Caco-2 (cell line): ENCODE results near the gene LIFR. TPM values are rescaled to one million over a fixed set of nuclear protein-coding genes. Genes with fewer than 3 reads are reported as not detected.

Experiments used
- BruUV-seq: library from RNA; stranded (reverse); fragments of 400-500 nt; replicated peaks from 2 replicates; lab custom pipeline; 2021; lab: Mats Ljungman, UMichigan
- CTCF ChIA-PET: fragments of 300-600 bp; sonication (Branson Sonifier 250); formaldehyde crosslinking; loops from one replicate; lab custom pipeline; 2022; ENCODE audit warnings: antibody characterized with exemption; lab: Charles Lee
- POLR2A ChIA-PET: fragments of 300-600 bp; sonication (Branson Sonifier 250); formaldehyde crosslinking; loops from one replicate; lab custom pipeline; 2022; ENCODE audit warnings: antibody characterized with exemption; lab: Charles Lee
- DNase-seq, 2 experiments: peaks; one replicate each; pipeline versions ENCODE4 v3.0.0 to v3.0.0-alpha.2; 2020 to 2022
- H3K27me3 ChIP-seq: replicated peaks from 2 replicates; pipeline ENCODE4 v1.6.0; 2011; ENCODE audit warnings: low read length; ENCODE audit not compliant: control insufficient read depth, insufficient read depth
- H3K36me3 ChIP-seq: 2 replicates; pipeline ENCODE4 v1.5.1; 2011; ENCODE audit warnings: low read length; ENCODE audit not compliant: control insufficient read depth, insufficient read depth
- H3K4me1 ChIP-seq: fragments of 250-450 bp; sonication (Bioruptor Pico); 2 replicates; pipeline ENCODE4 v1.5.1; 2020; ENCODE audit warnings: mild to moderate bottlenecking
- H3K4me3 ChIP-seq: 2 replicates; pipeline ENCODE4 v1.5.1; 2011; ENCODE audit warnings: low read depth, mild to moderate bottlenecking, control low read depth, low read length
- H3K9me3 ChIP-seq: fragments of 250-450 bp; sonication (Bioruptor Pico); 2 replicates; pipeline ENCODE4 v1.5.1; 2020; ENCODE audit warnings: mild to moderate bottlenecking, moderate library complexity
- H3K27ac Mint-ChIP-seq: one replicate; pipeline ENCODE4 v1.8.0; 2022; ENCODE audit warnings: mixed read lengths; ENCODE audit not compliant: unreplicated experiment
- H3K27me3 Mint-ChIP-seq: one replicate; pipeline ENCODE4 v1.8.0; 2022; ENCODE audit warnings: mixed read lengths; ENCODE audit not compliant: insufficient read depth, unreplicated experiment
- H3K36me3 Mint-ChIP-seq: one replicate; pipeline ENCODE4 v1.8.0; 2022; ENCODE audit warnings: mild to moderate bottlenecking, mixed read lengths; ENCODE audit not compliant: insufficient read depth, unreplicated experiment
- H3K4me1 Mint-ChIP-seq: one replicate; pipeline ENCODE4 v1.8.0; 2022; ENCODE audit warnings: low read depth, mixed read lengths; ENCODE audit not compliant: unreplicated experiment
- H3K4me3 Mint-ChIP-seq: one replicate; pipeline ENCODE4 v1.8.0; 2022; ENCODE audit warnings: mild to moderate bottlenecking, moderate library complexity, mixed read lengths; ENCODE audit not compliant: unreplicated experiment
- H3K9me3 Mint-ChIP-seq: one replicate; pipeline ENCODE4 v1.8.0; 2022; ENCODE audit warnings: mixed read lengths; ENCODE audit not compliant: unreplicated experiment
- intact Hi-C: fragments of 100-400 bp; cut with micrococcal nuclease; formaldehyde crosslinking; loops from one replicate; pipeline ENCODE4 v1.10.0; 2022; ENCODE audit not compliant: unreplicated experiment
- total RNA-seq: library from RNA; stranded (reverse); gene quantifications from 2 replicates; pipeline ENCODE4 v1.2.3, GENCODE V29; 2022
- TF ChIP-seq, protein P1 (sequence below), 2 experiments: fragments of 200-600 bp in 1 of 2; IDR thresholded peaks; 1 replicate in 1 of 2; 2 replicates in 1 of 2; pipeline versions ENCODE4 v1.5.1 to v1.8.0; 2011 to 2022; ENCODE audit warnings: antibody characterized with exemption in 1 of 2, control low read depth in 1 of 2, inconsistent platforms in 1 of 2, low read depth in 1 of 2, low read length in 1 of 2, mild to moderate bottlenecking in 1 of 2, moderate library complexity in 1 of 2; ENCODE audit not compliant: insufficient read depth in 1 of 2, severe bottlenecking in 1 of 2, unreplicated experiment in 1 of 2

The LIFR gene
- total RNA-seq, 1 experiment from 2014 or later, result 5.1 TPM

DNA sequence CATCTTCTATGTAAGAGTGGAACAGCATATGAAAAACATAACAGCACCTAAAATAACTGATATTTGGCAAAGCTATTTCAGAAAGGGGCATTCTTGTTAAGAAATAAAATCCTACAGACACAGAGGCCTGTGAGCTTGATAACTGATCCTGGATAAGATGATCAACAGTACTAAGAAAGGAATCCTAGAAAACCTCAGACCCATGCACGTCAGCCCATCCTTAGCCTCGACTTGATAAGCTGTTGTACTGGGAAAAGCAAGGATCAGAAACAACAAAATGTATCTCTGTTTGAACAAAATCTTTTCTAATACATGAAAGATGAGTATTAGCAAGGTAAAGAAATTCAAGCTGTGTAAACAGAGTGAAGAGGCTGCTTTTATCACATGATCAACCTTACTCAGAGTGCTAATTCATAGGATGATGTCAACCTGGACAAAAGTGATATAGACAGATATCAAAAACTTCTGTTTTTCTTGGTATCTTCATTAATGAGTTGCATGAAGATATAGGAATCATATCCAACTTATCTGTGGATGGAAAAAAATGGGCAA, 15.2 kb downstream of the LIFR start:
- H3K4me1 ChIP-seq, result 0 out of 2 replicates have a peak, but pooled peaks cover 4% of the 10 kb centered on the region
- H3K4me1 Mint-ChIP-seq, result peaks cover 9% of the 10 kb centered on the region
- no peaks in the 10 kb centered on the region for H3K36me3 ChIP-seq
- DNase-seq, result no peak
- ChIA-PET POLR2A (no interaction called here), CTCF (interaction anchor here (0.5 to 1.4 kb wide), 2 partner anchors 26 to 393 kb away, joined by 3 read pairs; no protein-coding TSS in a partner anchor)
- no peak overlapping the region for H3K4me3 Mint-ChIP-seq
- no peaks in the 10 kb centered on the region for H3K9me3 Mint-ChIP-seq
- H3K4me3 ChIP-seq, result no peak overlapping the region
- no peaks in the 10 kb centered on the region for H3K27me3 Mint-ChIP-seq
- no TSS peak for BruUV-seq
- H3K27ac Mint-ChIP-seq, result no peak overlapping the region
- no peaks in the 10 kb centered on the region for H3K27me3 ChIP-seq
- TF ChIP-seq, protein P1, sequence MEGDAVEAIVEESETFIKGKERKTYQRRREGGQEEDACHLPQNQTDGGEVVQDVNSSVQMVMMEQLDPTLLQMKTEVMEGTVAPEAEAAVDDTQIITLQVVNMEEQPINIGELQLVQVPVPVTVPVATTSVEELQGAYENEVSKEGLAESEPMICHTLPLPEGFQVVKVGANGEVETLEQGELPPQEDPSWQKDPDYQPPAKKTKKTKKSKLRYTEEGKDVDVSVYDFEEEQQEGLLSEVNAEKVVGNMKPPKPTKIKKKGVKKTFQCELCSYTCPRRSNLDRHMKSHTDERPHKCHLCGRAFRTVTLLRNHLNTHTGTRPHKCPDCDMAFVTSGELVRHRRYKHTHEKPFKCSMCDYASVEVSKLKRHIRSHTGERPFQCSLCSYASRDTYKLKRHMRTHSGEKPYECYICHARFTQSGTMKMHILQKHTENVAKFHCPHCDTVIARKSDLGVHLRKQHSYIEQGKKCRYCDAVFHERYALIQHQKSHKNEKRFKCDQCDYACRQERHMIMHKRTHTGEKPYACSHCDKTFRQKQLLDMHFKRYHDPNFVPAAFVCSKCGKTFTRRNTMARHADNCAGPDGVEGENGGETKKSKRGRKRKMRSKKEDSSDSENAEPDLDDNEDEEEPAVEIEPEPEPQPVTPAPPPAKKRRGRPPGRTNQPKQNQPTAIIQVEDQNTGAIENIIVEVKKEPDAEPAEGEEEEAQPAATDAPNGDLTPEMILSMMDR (IDR thresholded peaks at IDR 0.05; ENCODE audit: insufficient read depth in 1 of 2, low read depth in 1 of 2, low read length in 1 of 2, severe bottlenecking in 1 of 2, unreplicated experiment in 1 of 2), result no peak
- no peaks in the 10 kb centered on the region for H3K36me3 Mint-ChIP-seq
- intact Hi-C loops, result no loop called here
- no peaks in the 10 kb centered on the region for H3K9me3 ChIP-seq

DNA sequence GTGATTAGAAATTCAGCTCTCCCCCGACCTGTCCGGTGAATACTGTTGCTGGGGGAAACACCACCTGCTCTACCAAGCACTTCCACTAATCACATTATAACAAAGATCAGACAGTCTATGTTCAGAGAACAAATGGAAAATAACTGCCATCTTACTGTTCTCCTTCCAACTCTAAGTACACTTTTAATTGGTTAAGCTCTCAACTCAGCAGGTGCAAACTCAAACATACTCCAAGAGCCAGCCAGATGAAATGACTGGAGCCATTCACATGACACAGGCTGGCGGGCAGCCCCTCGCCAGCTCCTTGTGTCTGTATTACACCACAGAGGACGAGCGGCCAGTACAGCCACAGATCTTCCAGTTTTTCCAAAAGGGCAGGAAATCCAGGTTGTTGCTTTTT, 16.1 kb downstream of the LIFR start:
- Mint-ChIP-seq H3K4me3 (no peak overlapping the region), H3K4me1 (peaks cover 14% of the 10 kb centered on the region), H3K9me3 (no peaks in the 10 kb centered on the region), H3K36me3 (no peaks in the 10 kb centered on the region), H3K27me3 (no peaks in the 10 kb centered on the region), H3K27ac (no peak overlapping the region)
- intact Hi-C loops, result no loop called here
- Histone ChIP-seq H3K4me3 (no peak overlapping the region), H3K4me1 (peaks cover 12% of the 10 kb centered on the region), H3K36me3 (no peaks in the 10 kb centered on the region), H3K9me3 (no peaks in the 10 kb centered on the region), H3K27me3 (no peaks in the 10 kb centered on the region)
- ChIA-PET POLR2A (no interaction called here), CTCF (interaction anchor here (1.4 kb wide), 1 partner anchor 25 kb away, joined by 3 read pairs; no protein-coding TSS in a partner anchor)
- DNase-seq, result no peak
- TF ChIP-seq, protein P1 (IDR thresholded peaks at IDR 0.05; ENCODE audit: insufficient read depth in 1 of 2, low read depth in 1 of 2, low read length in 1 of 2, severe bottlenecking in 1 of 2, unreplicated experiment in 1 of 2), result no peak
- BruUV-seq, result no TSS peak

DNA sequence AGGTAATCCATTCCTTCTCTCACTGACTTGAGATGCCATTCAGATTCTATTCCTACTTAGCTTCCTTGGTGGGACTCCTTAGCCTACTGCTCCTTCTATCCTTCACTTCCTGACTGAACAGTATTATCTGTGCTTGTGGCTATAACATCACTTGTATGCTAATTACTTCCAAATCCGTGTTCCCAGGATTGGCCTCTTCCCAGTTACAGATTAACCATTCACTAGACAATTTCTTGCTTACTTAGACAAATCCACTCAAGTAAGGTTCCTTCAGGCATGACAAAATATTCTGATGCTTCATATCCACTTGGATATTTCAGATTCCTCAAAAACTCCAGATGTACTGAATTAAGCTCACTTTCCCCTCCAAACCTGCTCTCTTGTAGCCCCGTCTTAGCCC, 18.3 kb downstream of the LIFR start:
- H3K4me1 ChIP-seq, result peaks cover 21% of the 10 kb centered on the region
- no peaks in the 10 kb centered on the region for H3K9me3 Mint-ChIP-seq
- TF ChIP-seq, protein P1 (IDR thresholded peaks at IDR 0.05; ENCODE audit: insufficient read depth in 1 of 2, low read depth in 1 of 2, low read length in 1 of 2, severe bottlenecking in 1 of 2, unreplicated experiment in 1 of 2), result no peak
- intact Hi-C loops, result no loop called here
- BruUV-seq, result no TSS peak
- no peak overlapping the region for H3K27ac Mint-ChIP-seq
- DNase-seq, result no peak
- no peaks in the 10 kb centered on the region for H3K27me3 Mint-ChIP-seq
- no peaks in the 10 kb centered on the region for H3K27me3 ChIP-seq
- H3K4me1 Mint-ChIP-seq, result peaks cover 17% of the 10 kb centered on the region
- H3K36me3 ChIP-seq, result no peaks in the 10 kb centered on the region
- no peak overlapping the region for H3K4me3 Mint-ChIP-seq
- no peaks in the 10 kb centered on the region for H3K36me3 Mint-ChIP-seq
- H3K9me3 ChIP-seq, result no peaks in the 10 kb centered on the region
- no peak overlapping the region for H3K4me3 ChIP-seq
- POLR2A ChIA-PET, result no interaction called here
- CTCF ChIA-PET, result no interaction called here
